ENCODE data around the gene IL23R. TPM values are rescaled to one million over a fixed set of nuclear protein-coding genes. Genes with fewer than 3 reads are reported as not detected.

IL23R gene
- total and polyA plus RNA-seq, 2 of the 8 experiments (the other 6 are each of a cell fraction or from before 2014, with no cell fraction given) = not detected

- H2AFZ ChIP-seq (ENCODE audit: low read length) = no peak overlapping the region
- WGBS, 2 experiments (ENCODE audit: extremely low coverage in 1 of 2, insufficient coverage in 1 of 2, insufficient read length in 1 of 2, insufficient replicate concordance in 2 of 2, low coverage in 1 of 2, low lambda C conversion rate in 2 of 2, missing lambda C conversion rate in 1 of 2) = 64% methylated on average over 4 of the region's 4 CpGs; no CpG with 5 or more reads in 1 of the 2 experiments
- H3K79me2 ChIP-seq (ENCODE audit: control insufficient read depth in 1 of 2, insufficient read depth in 2 of 2, low read length in 2 of 2) = no peaks in the 10 kb centered on the region
- H4K8ac ChIP-seq (ENCODE audit: extremely low read depth, insufficient read depth, low read length) = no peak overlapping the region
- H3K36me3 ChIP-seq (ENCODE audit: control insufficient read depth in 2 of 4, insufficient read depth in 4 of 4, low read length in 3 of 4) = no peaks in the 10 kb centered on the region
- FAIRE-seq = no peak
- no peak overlapping the region for H3K14ac ChIP-seq (ENCODE audit: insufficient read length)
- no peak overlapping the region for H4K5ac ChIP-seq (ENCODE audit: insufficient read length, low read depth, low read length)
- no peak overlapping the region for H2AK5ac ChIP-seq (ENCODE audit: low read depth, low read length)
- no peaks in the 10 kb centered on the region for H4K20me1 ChIP-seq (replicated peaks in 1 of 2; ENCODE audit: control insufficient read depth in 1 of 2, insufficient read depth in 2 of 2, low read length in 2 of 2)
- H3K27me3 ChIP-seq (replicated peaks in 1 of 4; ENCODE audit: control insufficient read depth in 3 of 4, extremely low read depth in 1 of 4, insufficient read depth in 3 of 4, low read length in 3 of 4) = 0 out of 7 replicates have a peak, but pooled peaks cover 0 to 2% (median 0%) of the 10 kb centered on the region in 4 experiments
- no peaks in the 10 kb centered on the region for H3K23me2 ChIP-seq (ENCODE audit: low read depth, low read length)
- H3K9ac ChIP-seq (replicated peaks in 1 of 4; ENCODE audit: extremely low read depth in 1 of 4, low read depth in 3 of 4, low read length in 3 of 4) = no peak overlapping the region
- no peak overlapping the region for H2BK120ac ChIP-seq (replicated peaks; ENCODE audit: low read depth, low read length)
- no peak overlapping the region; a peak in 1 of 4 replicates for H3K4me2 ChIP-seq (ENCODE audit: insufficient read depth in 1 of 2, low read depth in 2 of 2, low read length in 2 of 2)
- H3K4ac ChIP-seq (replicated peaks; ENCODE audit: insufficient read length, low read depth, low read length) = no peak overlapping the region
- H3K18ac ChIP-seq (ENCODE audit: extremely low read depth, low read length) = no peak overlapping the region
- H3K4me1 ChIP-seq (replicated peaks in 1 of 4; ENCODE audit: control insufficient read depth in 3 of 4, insufficient read depth in 4 of 4, low read length in 3 of 4) = peaks cover 2 to 7% (median 4%) of the 10 kb centered on the region in 4 experiments; a peak in 4 of 7 replicates
- H3K4me3 ChIP-seq (ENCODE audit: extremely low read depth in 1 of 4, insufficient read depth in 2 of 4, low read depth in 3 of 4, low read length in 4 of 4) = no peak overlapping the region
- DNase-seq (ENCODE audit: low read depth in 1 of 2, low spot score in 2 of 2) = no peak
- H2BK15ac ChIP-seq (ENCODE audit: low read length) = no peak overlapping the region
- no peak overlapping the region for H3K27ac ChIP-seq (ENCODE audit: low read depth, low read length)
- H3K9me3 ChIP-seq (ENCODE audit: insufficient read depth in 2 of 2, low read depth in 1 of 2, low read length in 1 of 2) = no peaks in the 10 kb centered on the region
- ChIA-PET CTCF (ENCODE audit: partially characterized antibody) (interaction anchor here (0.8 to 4.1 kb wide), 6 partner anchors 10 to 141 kb away, joined by 3 to 21 read pairs (median 8); no protein-coding TSS in a partner anchor), POLR2A (ENCODE audit: partially characterized antibody) (no interaction called here)
- H3K79me1 ChIP-seq (ENCODE audit: low read depth, low read length) = no peaks in the 10 kb centered on the region
- no peak overlapping the region for H3K56ac ChIP-seq (replicated peaks; ENCODE audit: insufficient read length, low read depth, low read length)
- H2BK12ac ChIP-seq (ENCODE audit: low read depth, low read length) = no peak overlapping the region
- no peak overlapping the region for H3K23ac ChIP-seq (ENCODE audit: insufficient read length)
- no peak for TF ChIP-seq KDM4A (IDR thresholded peaks at IDR 0.05; ENCODE audit: low read depth, low read length, severe bottlenecking)
- TF ChIP-seq CHD1 (IDR thresholded peaks at IDR 0.05; ENCODE audit: low read depth, low read length) = no peak
- peak; percentile 32; the same call in 1 of the 2 replicates for TF ChIP-seq USF2 (IDR thresholded peaks at IDR 0.05; ENCODE audit: low read length)
- no peak for TF ChIP-seq CREB1 (IDR thresholded peaks at IDR 0.05)
- no peak overlapping the region for H4K91ac ChIP-seq (replicated peaks; ENCODE audit: insufficient read length, low read length)
- H2BK20ac ChIP-seq (ENCODE audit: low read length) = no peak overlapping the region
- H2BK5ac ChIP-seq (ENCODE audit: low read depth, low read length) = no peak overlapping the region
These were observed 28.9 kb upstream of the IL23R start for GRCh38 chr1:67137307-67137753.

All from H1 (cell line).